GM21576 (cell line): ENCODE results near the gene GLIS2.

Experiments
- ATAC-seq: cut with Tn5 transposase; IDR thresholded peaks from one replicate; pipeline ENCODE4 v1.9.1; 2021; ENCODE audit warnings: mild to moderate bottlenecking, moderate library complexity; ENCODE audit not compliant: unreplicated experiment

Gene GLIS2

GRCh38 chr16:4319454-4320421, 3.9 kb downstream of the GLIS2 start:
- ATAC-seq, result no peak

- ATAC-seq, result no peak
These were observed 4.8 kb downstream of the GLIS2 start for GRCh38 chr16:4320571-4321137.

DNA sequence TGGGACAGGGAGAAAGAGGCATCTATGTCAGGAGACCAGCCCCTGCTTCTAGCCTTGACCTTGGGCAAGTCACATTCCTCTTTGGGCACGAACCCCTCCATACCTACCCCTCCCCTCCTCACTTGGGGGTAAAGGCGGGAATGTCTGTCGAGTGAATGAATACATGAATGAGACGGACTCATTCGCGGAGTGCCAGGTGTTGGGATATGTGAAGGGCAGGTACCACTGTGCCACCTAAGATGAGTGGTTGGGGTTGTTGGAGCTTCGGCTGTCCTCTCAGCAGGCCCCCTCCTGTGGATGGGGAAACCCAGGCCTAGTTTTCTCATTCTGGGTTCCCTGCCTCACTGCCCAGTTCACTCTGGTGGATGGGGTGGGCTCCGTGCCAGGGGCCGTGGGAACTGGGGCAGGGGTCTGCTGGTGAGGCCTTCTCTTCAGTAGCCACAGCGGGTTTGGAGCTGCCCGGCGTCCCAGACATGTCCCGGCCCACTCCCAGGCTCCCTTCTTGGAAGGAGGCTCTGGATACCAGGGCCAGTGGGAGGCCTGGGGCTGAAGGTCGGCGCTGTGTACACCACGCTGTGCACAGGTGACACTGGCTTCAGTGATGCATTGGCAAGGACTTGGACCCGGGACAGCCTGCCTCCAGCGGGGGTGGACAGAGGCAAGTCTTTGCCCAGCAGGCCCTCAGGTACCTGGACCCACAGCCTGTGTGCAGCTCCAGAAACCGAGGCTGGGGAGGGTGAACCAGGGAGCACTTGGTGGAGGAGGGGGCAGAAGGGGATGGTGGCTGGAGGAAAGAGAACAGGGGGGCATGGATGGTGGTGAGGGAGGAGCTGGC, 5.6 kb downstream of the GLIS2 start:
- no peak for ATAC-seq

GRCh38 chr16:4322121-4323052, 6.5 kb downstream of the GLIS2 start:
- ATAC-seq, result no peak

DNA sequence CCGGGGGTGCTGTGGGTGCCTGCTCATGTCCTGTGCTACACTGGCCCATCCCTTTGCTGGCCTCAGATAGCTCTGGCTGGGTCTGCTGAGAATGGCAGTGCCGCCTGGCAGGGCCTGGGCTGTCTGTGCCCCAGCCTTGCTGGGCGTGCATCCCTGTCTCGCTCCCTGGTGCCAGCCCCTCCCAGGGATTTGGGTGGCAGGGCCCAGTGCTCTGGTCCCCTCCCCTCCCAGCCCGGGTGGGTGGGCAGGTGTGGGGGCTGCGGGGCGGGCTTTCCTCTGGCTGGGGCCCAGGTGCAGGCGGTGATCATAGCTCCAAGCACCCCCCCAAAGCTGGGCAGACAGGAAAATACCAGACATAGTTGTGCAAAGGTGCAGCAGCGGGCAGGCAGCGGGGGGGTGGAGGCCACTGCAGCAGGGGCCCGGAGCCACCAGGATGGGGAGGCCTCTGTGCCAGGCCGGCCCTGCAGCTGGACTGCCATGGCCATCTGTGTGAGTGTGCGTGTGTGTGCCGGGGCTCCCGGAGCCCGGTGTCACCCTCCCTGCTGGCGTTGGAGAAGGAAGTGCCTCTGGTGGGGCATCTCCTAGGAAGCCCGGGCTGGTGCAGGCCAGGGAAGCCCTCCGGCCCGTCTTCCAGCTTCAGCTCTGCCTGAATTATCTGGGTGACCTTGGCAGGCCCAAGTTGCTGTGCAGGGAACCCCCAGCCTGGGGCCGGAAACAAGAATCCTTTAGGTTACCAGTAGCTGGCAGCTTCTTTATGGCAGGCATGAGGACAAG, 7.4 kb downstream of the GLIS2 start:
- ATAC-seq, result no peak

GRCh38 chr16:4323845-4324488, 8.1 kb downstream of the GLIS2 start:
- no peak for ATAC-seq

GRCh38 chr16:4324492-4325252, 8.8 kb downstream of the GLIS2 start:
- ATAC-seq, result no peak

DNA sequence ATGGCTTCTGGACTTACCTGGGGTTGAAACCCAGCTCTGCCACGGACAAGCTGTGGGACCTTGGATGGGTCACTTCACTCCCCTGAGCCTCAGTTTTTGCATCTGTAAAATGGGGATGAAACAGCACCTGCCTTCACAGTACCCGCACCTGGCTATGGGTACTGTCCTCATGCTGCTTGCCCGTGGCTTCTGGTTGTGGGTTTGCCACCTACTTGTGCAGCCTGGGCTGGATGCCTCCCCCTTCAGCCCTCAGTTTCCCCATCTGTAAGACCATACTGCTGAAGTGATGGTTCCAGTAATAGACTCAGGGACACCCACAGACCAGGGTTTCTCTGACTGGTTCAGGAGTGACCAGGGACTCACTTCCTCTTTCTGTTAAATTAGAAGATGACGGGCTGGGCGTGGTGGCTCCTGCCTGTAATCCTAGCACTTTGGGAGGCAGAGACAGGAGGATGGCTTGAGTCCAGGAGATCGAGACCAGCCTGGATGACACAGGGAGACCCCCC, 9.4 kb downstream of the GLIS2 start:
- no peak for ATAC-seq

- no peak for ATAC-seq
These were observed 11.6 kb downstream of the GLIS2 start for GRCh38 chr16:4327386-4328045.

DNA sequence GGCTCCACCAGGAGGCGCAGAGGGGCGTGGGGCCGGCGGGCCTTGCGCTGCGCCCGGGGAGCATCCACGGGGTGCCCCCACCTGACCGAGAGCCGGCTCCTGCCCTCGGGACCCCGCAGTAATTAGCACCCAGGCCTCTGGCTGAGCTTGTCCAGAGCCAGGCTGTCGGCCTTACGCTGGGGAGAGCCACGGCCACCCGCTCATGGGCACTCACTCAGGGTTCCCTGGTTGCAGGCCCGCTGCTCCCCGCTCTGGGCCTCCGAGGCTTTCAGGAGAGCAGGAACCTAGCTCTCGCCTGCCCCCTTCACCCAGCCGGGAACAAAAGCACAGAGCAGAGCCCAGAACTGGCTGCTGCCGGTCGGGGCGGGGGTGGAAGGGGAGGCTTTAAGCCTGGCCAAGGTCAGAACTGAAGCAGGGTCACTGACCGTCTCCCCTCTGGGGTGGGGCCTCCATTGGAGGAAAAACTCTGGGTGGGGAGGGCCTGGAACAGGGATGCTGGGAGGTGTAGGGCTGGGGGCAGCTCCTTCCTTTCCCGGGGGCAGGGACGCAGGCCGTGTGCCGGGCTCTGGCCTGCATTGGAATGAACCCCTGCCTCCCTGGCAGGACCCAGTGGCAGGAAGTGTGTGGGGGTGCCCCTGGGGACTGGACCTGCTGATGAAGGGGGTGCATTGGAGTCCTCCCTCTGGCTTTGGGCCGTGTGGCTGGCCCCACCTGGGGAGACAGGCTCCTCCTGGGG, 12.3 kb downstream of the GLIS2 start:
- no peak for ATAC-seq

- ATAC-seq, result no peak
These were observed 13.2 kb downstream of the GLIS2 start for GRCh38 chr16:4328782-4329775.

- ATAC-seq, result no peak
These were observed 14.5 kb downstream of the GLIS2 start for GRCh38 chr16:4330277-4330874.

GRCh38 chr16:4332083-4332482, 16.2 kb downstream of the GLIS2 start:
- ATAC-seq, result no peak

- no peak for ATAC-seq
These were observed 16.9 kb downstream of the GLIS2 start for GRCh38 chr16:4332623-4333307.

- ATAC-seq, result no peak
These were observed 17.4 kb downstream of the GLIS2 start for GRCh38 chr16:4333308-4333638.
